Type B pancreatic cell (in vitro differentiated cells): ENCODE data around the gene TMIE. TPM values are rescaled to one million over a fixed set of nuclear protein-coding genes. Genes with fewer than 3 reads are reported as not detected.

Source experiments
- DNase-seq: peaks from one replicate; pipeline ENCODE4 v3.0.0; 2021; ENCODE audit warnings: mixed read lengths; ENCODE audit not compliant: unreplicated experiment; ENCODE audit errors: extremely low spot score
- H3K27ac Mint-ChIP-seq: 2 replicates; pipeline ENCODE4 v1.8.0; 2021; ENCODE audit warnings: mild to moderate bottlenecking, mixed read lengths
- H3K27me3 Mint-ChIP-seq: 2 replicates; pipeline ENCODE4 v1.8.0; 2021; ENCODE audit warnings: mixed read lengths
- H3K36me3 Mint-ChIP-seq: 2 replicates; pipeline ENCODE4 v1.8.0; 2021; ENCODE audit warnings: mixed read lengths
- H3K4me1 Mint-ChIP-seq: one replicate; pipeline ENCODE4 v1.8.0; 2021; ENCODE audit warnings: mixed read lengths; ENCODE audit not compliant: unreplicated experiment
- H3K4me3 Mint-ChIP-seq: 2 replicates; pipeline ENCODE4 v1.8.0; 2021; ENCODE audit warnings: mild to moderate bottlenecking, mixed read lengths
- H3K9me3 Mint-ChIP-seq: 2 replicates; pipeline ENCODE4 v1.8.0; 2021; ENCODE audit warnings: mixed read lengths
- CTCF ChIP-seq: fragments of 200-600 bp; sonication (generic); conservative IDR thresholded peaks from 2 replicates; pipeline ENCODE4 v1.5.0; 2021; ENCODE audit warnings: antibody characterized with exemption, mild to moderate bottlenecking
- total RNA-seq: library from RNA; stranded (reverse); gene quantifications from 2 replicates; pipeline ENCODE4 v1.2.1, GENCODE V29; 2021; ENCODE audit warnings: low replicate concordance

The TMIE gene
- total RNA-seq, 1 donor from 2014 or later = 0.48 TPM

GRCh38 chr3:46712191-46713049, 11.2 kb downstream of the TMIE start:
- no peak overlapping the region for H3K27ac Mint-ChIP-seq
- TF ChIP-seq CTCF = no peak
- H3K9me3 Mint-ChIP-seq = no peaks in the 10 kb centered on the region
- no peak for DNase-seq
- peaks cover 7% of the 10 kb centered on the region for H3K27me3 Mint-ChIP-seq
- no peak overlapping the region for H3K4me3 Mint-ChIP-seq
- H3K4me1 Mint-ChIP-seq = no peaks in the 10 kb centered on the region
- H3K36me3 Mint-ChIP-seq = no peaks in the 10 kb centered on the region

GRCh38 chr3:46713050-46713897, 12.1 kb downstream of the TMIE start:
- no peak overlapping the region for H3K27ac Mint-ChIP-seq

GRCh38 chr3:46713898-46714552, 12.8 kb downstream of the TMIE start:
- DNase-seq = peak; percentile 55
- no peak for TF ChIP-seq CTCF
- H3K4me3 Mint-ChIP-seq = no peak overlapping the region
- peaks cover 7% of the 10 kb centered on the region for H3K27me3 Mint-ChIP-seq
- H3K9me3 Mint-ChIP-seq = no peaks in the 10 kb centered on the region
- no peak overlapping the region for H3K27ac Mint-ChIP-seq
- H3K4me1 Mint-ChIP-seq = no peaks in the 10 kb centered on the region
- no peaks in the 10 kb centered on the region for H3K36me3 Mint-ChIP-seq

More at GRCh38 chr3:46713050-46713897, 12.1 kb downstream of the TMIE start:
- no peaks in the 10 kb centered on the region for H3K9me3 Mint-ChIP-seq
- no peak overlapping the region for H3K4me3 Mint-ChIP-seq
- no peak for TF ChIP-seq CTCF
- H3K4me1 Mint-ChIP-seq = no peaks in the 10 kb centered on the region
- H3K36me3 Mint-ChIP-seq = no peaks in the 10 kb centered on the region
- H3K27me3 Mint-ChIP-seq = peaks cover 7% of the 10 kb centered on the region
- DNase-seq = no peak

- H3K9me3 Mint-ChIP-seq = no peaks in the 10 kb centered on the region
- no peaks in the 10 kb centered on the region for H3K36me3 Mint-ChIP-seq
- peak; percentile 39 for DNase-seq
- no peaks in the 10 kb centered on the region for H3K4me1 Mint-ChIP-seq
- no peak overlapping the region for H3K27ac Mint-ChIP-seq
- H3K4me3 Mint-ChIP-seq = no peak overlapping the region
- peaks cover 7% of the 10 kb centered on the region for H3K27me3 Mint-ChIP-seq
- TF ChIP-seq CTCF = no peak
Measured at GRCh38 chr3:46714728-46715506, 13.7 kb downstream of the TMIE start.
